Inferior parietal cortex (tissue), 1 donor: ENCODE data around the gene CACTIN.
"Not testable (repeated sequence)": the region's sequence is repeated elsewhere in the genome, so short reads cannot be mapped to it uniquely, and the experiment has no call there.

Experiments
- DNase-seq: peaks from one replicate; pipeline ENCODE4 v3.0.0-alpha.2; 2016; ENCODE audit errors: extremely low spot score

Gene CACTIN

DNA sequence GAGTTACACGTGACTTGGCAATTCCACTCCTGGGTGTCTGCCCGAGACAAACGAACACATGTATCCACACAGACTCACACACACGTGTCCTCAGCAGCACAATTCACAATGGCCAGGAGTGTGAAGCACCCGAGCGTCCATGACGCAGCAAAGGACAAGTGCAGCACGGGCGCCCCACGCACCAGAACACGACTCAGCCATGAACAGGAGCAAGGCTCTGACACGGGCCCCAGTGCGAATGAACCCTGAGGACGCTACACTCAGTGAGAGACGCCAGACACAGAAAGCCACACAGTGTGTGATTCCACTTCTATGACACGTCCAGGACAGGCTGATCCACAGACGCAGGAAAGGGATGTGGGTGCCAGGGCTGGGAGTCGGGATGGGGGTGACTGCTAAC is 37.2 kb upstream of the CACTIN start:
- DNase-seq, result no peak

- DNase-seq, result no peak
These were observed 35.0 kb upstream of the CACTIN start for GRCh38 chr19:3661284-3662238.

DNA sequence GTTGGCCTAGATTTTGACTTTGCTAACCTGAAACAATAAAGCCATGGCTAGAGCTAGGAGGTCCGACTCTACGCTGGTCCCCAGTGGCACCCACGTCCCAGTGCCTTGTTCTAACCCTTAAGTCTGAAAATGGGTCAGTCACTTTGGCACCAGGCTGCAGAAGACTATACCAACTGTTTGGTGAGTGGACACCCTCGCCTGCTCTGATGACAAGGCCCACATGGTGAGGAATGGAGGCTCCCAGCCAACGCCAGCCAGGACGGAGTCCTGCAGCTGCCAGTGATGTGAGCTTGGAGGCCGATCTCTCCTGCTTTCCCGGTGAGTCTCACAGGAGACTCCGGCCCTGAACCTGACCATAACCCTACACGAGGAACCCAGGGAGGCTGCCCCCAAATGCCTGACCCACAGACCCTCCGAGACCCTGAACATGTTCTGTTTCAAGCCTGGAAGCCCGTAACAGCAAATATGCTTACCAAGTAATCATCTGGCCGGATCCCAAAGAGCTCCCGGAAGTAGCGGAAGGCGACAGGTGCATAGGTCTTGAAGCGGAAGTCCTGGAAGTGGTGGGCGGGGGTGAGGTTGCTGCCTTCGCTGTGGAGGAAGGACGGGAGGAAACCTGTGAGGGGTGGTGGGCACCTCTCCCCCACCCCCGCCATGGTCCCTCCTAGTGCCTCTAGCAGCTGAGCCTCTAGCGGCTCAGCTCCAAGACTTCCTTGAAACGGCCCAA is 34.1 kb upstream of the CACTIN start:
- DNase-seq, result no peak

GRCh38 chr19:3659746-3660112 is 33.1 kb upstream of the CACTIN start:
- no peak for DNase-seq

GRCh38 chr19:3658870-3659745 is 32.5 kb upstream of the CACTIN start:
- DNase-seq, result no peak

GRCh38 chr19:3658004-3658869 is 31.6 kb upstream of the CACTIN start:
- no peak for DNase-seq

DNA sequence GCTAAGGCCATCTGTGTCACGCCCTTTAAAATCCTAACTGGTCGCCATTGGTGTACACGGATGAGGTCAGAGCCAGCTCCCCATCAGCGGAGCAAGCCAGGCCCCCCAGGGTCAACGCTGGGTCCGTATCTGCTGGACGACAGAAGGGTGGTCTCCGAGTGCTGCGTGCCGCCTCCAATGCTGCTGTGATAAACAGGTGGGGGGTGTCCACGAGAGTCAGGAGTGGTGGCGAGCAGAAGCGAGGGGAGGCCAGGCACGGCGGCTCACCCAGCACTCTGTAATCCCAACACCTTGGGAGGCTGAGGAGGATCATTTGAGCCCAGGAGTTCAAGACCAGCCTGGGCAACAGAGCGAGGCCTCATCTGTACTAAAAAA is 30.8 kb upstream of the CACTIN start:
- no peak for DNase-seq

DNA sequence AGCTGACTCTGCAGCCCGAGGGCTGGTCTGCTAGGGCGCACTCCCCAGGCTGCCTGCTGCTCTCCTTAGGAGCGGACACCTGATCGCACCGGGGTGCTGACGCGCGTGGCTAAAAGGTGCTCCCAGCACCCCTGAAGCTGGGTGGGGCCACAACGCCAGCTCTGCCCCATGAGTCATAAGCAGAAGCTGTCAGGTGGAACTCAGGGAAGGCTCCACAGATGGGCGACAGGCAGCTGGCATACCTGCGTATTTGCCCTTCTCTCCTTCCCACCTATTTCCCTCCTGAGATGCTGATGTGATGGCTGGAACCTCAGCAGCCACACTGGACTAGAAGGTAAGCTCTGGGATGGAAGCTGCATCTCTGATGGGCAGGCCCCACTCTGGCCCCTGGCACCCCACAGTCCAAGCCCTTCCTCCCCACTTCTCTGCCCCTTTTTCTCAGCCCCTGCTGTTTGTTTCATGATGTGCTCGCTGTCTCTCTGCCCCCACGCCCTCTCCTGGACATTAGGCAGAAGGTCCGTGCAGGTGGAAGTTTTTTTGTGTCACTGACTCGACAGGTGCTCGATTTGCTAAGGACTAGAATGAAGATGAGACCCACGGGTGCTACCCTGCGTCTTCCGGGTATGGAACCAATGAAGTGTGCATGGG is 30.3 kb upstream of the CACTIN start:
- no peak for DNase-seq

- no peak for DNase-seq
These were observed 29.6 kb upstream of the CACTIN start for GRCh38 chr19:3656073-3656746.

DNA sequence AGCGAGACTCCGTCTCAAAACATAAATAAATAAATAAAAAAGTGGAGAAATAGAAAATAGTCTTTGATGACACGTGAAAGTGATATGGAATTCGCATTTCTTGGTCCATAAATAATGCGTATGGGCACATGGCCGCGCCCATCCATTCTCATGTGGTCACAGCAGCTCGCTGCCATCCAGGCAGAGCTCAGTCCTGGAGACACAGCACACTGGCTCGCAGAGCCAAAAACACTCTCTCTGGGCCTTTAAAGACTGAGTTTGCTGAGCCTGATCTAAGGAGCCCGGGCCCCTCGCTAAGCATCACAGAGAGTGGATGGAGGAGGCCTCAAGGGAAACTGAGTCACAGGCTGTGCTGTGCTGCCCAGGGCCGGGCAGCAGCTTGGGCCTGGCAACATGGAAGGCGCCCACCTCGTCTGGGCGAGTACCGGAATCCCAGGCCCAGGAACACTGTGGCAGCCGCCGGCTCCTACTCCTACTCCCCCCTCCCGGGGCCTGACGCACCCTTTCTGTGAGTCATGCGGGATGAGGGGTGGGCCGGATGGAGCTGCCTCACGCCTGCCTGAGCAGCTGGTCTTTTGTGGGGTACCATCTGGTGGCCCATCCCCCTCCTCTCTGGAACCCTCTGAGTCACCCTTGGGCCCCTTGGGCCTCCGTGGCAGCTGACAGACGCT is 28.9 kb upstream of the CACTIN start:
- peak; percentile 51 for DNase-seq

DNA sequence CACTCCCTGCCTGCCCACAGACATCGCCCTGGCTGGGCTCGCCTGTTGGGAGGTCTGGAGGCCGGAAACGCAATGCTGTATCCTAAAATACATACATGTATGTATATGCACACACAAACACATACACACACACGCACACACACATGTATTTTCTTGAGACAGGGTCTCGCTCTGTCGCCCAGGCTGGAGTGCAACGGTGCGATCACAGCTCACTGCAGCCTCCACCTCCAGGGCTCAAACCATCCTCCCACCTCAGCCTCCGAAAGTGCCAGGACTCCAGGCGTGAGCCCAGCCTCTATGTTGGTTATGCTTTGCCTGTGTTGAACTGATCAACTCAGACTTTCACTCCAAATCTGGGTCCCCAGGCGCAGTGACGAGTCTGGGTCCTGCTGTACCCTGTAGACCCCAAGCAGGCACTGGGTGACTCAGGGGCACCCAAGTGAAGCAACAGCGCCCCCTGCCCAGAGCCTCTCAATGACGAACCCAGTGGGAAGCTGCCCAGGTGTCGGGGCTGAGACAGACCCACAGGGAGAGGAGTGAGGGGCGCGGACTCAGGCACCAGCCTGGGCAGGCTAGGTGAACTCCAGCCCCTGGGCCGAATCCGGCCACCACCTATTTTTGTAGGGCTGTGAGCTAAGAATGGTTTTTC is 27.4 kb upstream of the CACTIN start:
- no peak for DNase-seq

- DNase-seq, result no peak
These were observed 26.6 kb upstream of the CACTIN start for GRCh38 chr19:3653081-3653795.

DNA sequence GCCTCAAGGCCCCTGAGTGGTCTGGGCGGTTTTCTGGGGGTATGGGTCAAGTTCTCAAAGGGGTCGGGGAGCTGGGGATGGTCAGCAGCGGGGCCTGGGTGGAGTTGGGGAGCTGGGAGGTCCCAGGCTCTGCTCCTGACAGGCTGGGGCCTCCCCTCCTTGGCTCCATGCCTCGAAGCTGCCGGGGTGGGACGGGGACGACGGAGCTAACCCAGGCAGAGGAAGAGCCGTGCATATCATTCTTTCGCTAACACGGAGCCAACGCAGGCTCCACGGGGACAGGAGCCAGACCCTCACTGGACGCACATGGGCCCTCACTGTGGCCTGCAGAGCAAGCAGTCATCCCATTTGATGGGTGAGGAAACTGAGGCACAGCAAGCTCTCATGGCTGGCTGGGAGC is 25.8 kb upstream of the CACTIN start:
- no peak for DNase-seq

- no peak for DNase-seq
These were observed 25.1 kb upstream of the CACTIN start for GRCh38 chr19:3651684-3652083.

- DNase-seq, result no peak
These were observed 23.3 kb upstream of the CACTIN start for GRCh38 chr19:3649888-3650287.

- DNase-seq, result no peak
These were observed 21.7 kb upstream of the CACTIN start for GRCh38 chr19:3648037-3648905.

- DNase-seq, result not testable (repeated sequence)
These were observed 20.5 kb upstream of the CACTIN start for GRCh38 chr19:3647102-3647501.
